Loucy (cell line): Measurements from ENCODE around the gene SPOPL.

Source experiments
- CTCF ChIP-seq: fragments of 200-600 bp; sonication (generic); conservative IDR thresholded peaks from 2 replicates; pipeline ENCODE4 v1.5.1; 2014; ENCODE audit warnings: mild to moderate bottlenecking, antibody characterized with exemption, low read length
- EZH2phosphoT487 ChIP-seq: fragments of 200-600 bp; IDR thresholded peaks from 2 replicates; pipeline ENCODE4 v1.6.1; 2018; ENCODE audit warnings: antibody characterized with exemption, mild to moderate bottlenecking, moderate library complexity, borderline replicate concordance

- TF ChIP-seq CTCF (no peak), EZH2phosphoT487 (no peak)
Observed at GRCh38 chr2:138577066-138577465, 75.5 kb downstream of the SPOPL start.
